Activated CD4-positive, alpha-beta T cell treated with anti-CD3 and anti-CD28 coated beads, Interleukin-2, amount 10 ng/mL, durations not matched to agents 24 days and 14 days (primary cell): ENCODE data around the gene ENKD1. TPM values are rescaled to one million over a fixed set of nuclear protein-coding genes. Genes with fewer than 3 reads are reported as not detected.

ENCODE experiments used
- DNase-seq: peaks from one replicate; pipeline ENCODE4 v3.0.0; 2022
- H3K27ac Mint-ChIP-seq: one replicate; pipeline ENCODE4 v1.8.0; 2022; ENCODE audit warnings: mild to moderate bottlenecking, mixed read lengths
- H3K27me3 Mint-ChIP-seq: one replicate; pipeline ENCODE4 v1.8.0; 2022; ENCODE audit warnings: mixed read lengths
- H3K36me3 Mint-ChIP-seq: one replicate; pipeline ENCODE4 v1.8.0; 2022; ENCODE audit warnings: low read depth, mild to moderate bottlenecking, mixed read lengths
- H3K4me1 Mint-ChIP-seq: one replicate; pipeline ENCODE4 v1.8.0; 2021; ENCODE audit warnings: mixed read lengths
- H3K4me3 Mint-ChIP-seq: one replicate; pipeline ENCODE4 v1.8.0; 2022; ENCODE audit warnings: mild to moderate bottlenecking, moderate library complexity, mixed read lengths
- H3K9me3 Mint-ChIP-seq: one replicate; pipeline ENCODE4 v1.8.0; 2021; ENCODE audit warnings: mixed read lengths
- intact Hi-C: fragments of 100-400 bp; cut with micrococcal nuclease; formaldehyde crosslinking; loops from one replicate; pipeline ENCODE4 v1.15.1; 2023
- total RNA-seq: library from RNA; stranded (reverse); gene quantifications from 2 replicates; pipeline ENCODE4 v1.2.3, GENCODE V29; 2022

Gene ENKD1
- total RNA-seq, 1 donor from 2014 or later, result 13.8 TPM

DNA sequence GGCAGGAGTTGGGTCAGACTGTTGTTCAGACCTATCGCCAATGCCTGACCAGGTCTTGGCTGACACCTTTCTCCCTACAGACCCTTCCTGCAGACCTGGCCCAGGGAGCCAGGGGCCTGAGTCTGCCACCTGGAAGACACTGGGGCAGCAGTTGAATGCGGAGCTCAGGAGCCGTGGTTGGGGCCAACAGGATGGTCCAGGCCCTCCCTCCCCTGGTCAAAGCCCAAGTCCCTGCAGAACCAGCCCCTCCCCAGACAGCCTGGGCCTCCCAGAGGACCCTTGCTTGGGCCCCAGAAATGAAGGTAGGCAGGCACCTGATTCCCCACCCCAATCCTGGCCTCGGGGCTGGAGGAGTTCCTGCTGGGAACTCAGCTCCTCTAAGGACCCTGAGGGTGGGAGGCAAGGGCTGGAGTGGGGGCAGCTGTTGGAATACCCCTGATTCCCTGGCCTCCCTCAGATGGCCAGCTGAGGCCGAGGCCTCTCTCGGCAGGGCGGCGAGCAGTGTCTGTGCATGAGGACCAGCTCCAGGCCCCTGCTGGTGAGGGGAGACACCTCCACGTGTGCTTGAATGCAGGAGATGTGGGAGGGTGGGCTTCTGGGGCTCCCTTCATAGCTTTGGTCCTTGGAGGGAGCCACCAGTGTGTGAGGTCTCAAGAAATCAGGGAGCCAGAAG lies 10.1 kb downstream of the ENKD1 start:
- Mint-ChIP-seq H3K4me1 (peaks cover 17% of the 10 kb centered on the region), H3K36me3 (peaks cover 32% of the 10 kb centered on the region), H3K4me3 (no peak overlapping the region), H3K27ac (no peak overlapping the region), H3K27me3 (no peaks in the 10 kb centered on the region), H3K9me3 (no peaks in the 10 kb centered on the region)
- no peak for DNase-seq
- intact Hi-C loops, result no loop called here

DNA sequence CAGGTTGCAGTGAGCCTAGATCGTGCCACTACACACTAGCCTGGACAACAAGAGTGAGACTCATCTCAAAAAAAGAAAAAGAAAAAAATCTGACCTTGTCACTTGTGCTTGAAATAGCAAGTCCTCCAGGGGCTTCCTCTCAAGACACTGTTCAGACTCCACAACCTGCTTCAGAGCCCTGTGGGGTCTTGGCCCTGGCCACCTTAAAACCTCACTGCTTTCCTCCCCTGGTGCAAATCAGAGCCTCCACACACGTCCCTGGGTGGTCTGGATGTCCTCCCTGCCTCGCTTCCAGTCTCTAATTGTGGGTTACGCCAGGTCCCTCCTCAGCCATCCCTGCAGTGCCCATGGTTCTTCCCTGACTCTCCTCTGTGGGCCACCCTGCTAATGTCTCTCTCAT lies 11.2 kb downstream of the ENKD1 start:
- H3K4me3 Mint-ChIP-seq, result no peak overlapping the region
- H3K27ac Mint-ChIP-seq, result no peak overlapping the region
- H3K36me3 Mint-ChIP-seq, result peaks cover 42% of the 10 kb centered on the region
- intact Hi-C loops, result no loop called here
- peaks cover 16% of the 10 kb centered on the region for H3K4me1 Mint-ChIP-seq
- no peaks in the 10 kb centered on the region for H3K9me3 Mint-ChIP-seq
- DNase-seq, result no peak
- no peaks in the 10 kb centered on the region for H3K27me3 Mint-ChIP-seq

DNA sequence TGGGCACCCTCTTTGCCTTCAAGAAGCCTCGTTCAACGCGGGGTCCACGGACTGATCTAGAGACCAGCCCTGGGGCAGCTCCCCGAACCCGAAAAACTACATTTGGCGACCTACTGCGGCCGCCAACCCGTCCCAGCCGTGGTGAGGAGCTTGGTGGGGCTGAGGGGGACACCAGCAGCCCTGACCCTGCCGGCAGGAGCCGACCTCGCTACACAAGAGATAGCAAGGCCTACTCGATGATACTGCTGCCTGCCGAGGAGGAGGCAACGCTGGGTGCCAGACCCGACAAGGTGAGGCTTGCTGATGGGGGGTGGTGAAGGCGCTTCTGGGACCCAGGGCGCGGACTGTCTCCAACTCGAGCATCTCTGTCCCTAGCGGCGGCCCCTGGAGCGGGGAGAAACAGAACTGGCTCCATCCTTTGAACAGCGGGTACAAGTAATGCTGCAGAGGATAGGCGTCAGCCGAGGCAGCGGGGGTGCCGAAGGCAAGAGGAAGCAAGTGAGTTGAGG lies 12.1 kb downstream of the ENKD1 start:
- Mint-ChIP-seq H3K36me3 (peaks cover 46% of the 10 kb centered on the region), H3K4me1 (peaks cover 17% of the 10 kb centered on the region), H3K27me3 (no peaks in the 10 kb centered on the region), H3K9me3 (no peaks in the 10 kb centered on the region), H3K4me3 (no peak overlapping the region), H3K27ac (no peak overlapping the region)
- intact Hi-C loops, result no loop called here
- DNase-seq, result no peak

DNA sequence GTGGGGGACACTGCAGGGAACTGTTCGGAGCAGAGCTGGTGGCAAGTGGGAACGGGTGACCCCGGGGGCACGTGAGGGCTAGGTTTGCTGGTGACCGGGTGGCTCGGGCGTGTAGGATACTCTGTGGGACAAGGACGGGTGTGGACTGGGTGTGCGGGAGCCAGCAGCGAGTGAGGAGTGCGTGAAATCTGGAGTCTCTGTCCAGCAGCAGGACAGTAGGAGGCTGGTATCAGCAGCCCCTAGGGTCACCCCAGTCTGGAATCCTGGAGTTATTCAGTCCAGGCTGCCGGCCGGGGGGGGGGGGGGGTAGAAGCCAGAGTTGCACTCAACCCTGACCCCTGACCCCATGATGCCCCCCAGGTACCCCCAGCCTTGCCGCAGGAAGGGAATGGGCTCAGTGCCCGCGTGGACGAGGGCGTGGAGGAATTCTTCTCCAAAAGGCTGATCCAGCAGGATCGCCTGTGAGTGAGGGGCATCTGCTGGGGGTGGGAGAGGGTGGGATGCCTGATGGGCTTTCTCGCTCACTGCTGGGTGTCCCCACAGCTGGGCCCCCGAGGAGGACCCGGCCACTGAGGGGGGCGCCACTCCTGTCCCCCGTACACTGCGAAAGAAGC lies 12.7 kb downstream of the ENKD1 start:
- Mint-ChIP-seq H3K4me1 (peaks cover 14% of the 10 kb centered on the region), H3K27ac (no peak overlapping the region), H3K27me3 (no peaks in the 10 kb centered on the region), H3K36me3 (peaks cover 49% of the 10 kb centered on the region), H3K9me3 (no peaks in the 10 kb centered on the region), H3K4me3 (no peak overlapping the region)
- intact Hi-C loops, result no loop called here
- DNase-seq, result no peak

DNA sequence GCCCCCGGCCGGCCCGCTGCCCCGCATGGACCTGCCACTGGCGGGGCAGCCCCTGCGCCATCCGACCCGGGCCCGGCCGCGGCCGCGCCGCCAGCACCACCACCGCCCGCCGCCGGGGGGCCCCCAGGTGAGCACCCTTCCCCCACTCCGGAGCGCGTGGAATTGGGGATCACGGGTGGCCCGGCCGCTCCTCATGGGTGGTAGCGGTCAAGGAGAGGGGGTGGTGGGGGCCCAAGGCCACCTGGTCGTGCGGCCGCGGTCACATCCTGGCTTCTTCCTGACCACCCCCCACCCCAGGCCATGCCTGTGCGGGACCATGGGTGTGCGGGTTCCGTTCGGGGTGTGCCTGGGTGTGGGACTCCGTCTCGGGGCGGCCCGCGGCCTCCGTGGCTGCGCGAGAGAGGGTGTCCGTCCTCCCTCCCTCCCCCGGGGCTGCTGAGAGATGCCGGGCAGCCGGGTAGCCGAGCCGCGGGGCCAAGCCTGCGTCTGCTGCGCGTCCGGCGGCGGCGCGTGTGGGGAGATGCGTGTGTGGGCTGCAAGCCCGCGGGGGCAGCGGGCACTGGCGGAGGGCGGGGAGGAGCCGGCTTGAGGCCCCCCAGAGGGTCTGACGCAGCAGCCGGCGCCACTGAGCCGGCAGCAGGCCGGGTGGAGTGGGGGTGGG lies 13.3 kb downstream of the ENKD1 start:
- peaks cover 54% of the 10 kb centered on the region for H3K36me3 Mint-ChIP-seq

DNA sequence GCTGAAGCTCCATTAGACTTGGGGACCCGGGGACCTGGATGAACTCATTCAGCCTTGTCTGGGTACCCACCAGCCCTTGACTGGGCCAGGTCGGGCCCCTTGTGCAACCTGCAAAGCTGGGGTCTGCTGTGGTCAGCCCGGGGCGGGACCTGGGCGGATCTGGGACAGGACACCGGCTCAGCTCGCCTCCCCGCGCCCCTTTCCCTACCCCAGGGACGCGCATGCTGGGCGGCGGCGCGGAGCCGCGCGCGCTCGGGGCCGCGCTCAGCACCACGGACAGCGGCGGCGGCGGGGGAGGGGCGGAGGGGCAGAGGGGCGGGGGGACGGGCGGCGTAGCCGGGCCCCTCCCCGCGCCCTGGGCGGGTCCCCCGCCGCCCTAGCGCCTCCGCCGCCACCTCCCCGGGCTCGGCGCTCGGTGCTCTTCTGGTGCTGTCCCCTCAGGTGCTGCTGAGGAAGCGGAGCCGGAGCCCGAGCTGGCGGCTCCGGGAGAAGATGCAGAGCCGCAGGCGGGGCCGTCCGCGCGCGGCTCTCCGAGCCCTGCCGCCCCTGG lies 13.9 kb downstream of the ENKD1 start:
- intact Hi-C loops, result no loop called here
- Mint-ChIP-seq H3K27ac (no peak overlapping the region), H3K9me3 (no peaks in the 10 kb centered on the region), H3K36me3 (peaks cover 51% of the 10 kb centered on the region), H3K4me3 (no peak overlapping the region), H3K4me1 (peaks cover 9% of the 10 kb centered on the region), H3K27me3 (no peaks in the 10 kb centered on the region)
- DNase-seq, result peak; percentile 57

More for the DNA sequence above, 13.3 kb downstream of the ENKD1 start:
- intact Hi-C loops, result no loop called here
- no peak overlapping the region for H3K4me3 Mint-ChIP-seq
- H3K27me3 Mint-ChIP-seq, result no peaks in the 10 kb centered on the region
- H3K4me1 Mint-ChIP-seq, result peaks cover 10% of the 10 kb centered on the region
- H3K27ac Mint-ChIP-seq, result no peak overlapping the region
- H3K9me3 Mint-ChIP-seq, result no peaks in the 10 kb centered on the region
- no peak for DNase-seq

DNA sequence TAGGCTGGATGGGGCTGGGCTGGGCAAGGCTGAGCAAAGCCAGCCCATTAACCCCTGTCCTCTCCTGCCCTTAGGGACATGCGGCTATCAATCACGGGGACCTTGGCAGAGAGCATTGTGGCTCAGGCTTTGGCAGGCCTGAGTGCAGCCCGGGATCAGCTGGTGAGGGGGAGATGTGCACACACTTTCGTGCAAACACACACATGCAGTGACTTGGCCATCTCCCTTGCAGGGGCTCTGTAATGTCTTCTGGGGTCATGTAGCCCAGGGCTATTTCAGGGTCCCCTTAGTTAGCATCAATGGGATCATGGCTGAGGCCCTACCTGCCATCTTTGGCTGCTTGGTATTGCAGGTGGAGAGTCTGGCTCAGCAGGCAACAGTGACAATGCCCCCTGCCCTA lies 14.7 kb downstream of the ENKD1 start:
- Mint-ChIP-seq H3K36me3 (peaks cover 54% of the 10 kb centered on the region), H3K9me3 (no peaks in the 10 kb centered on the region), H3K4me1 (peaks cover 12% of the 10 kb centered on the region), H3K27ac (no peak overlapping the region), H3K4me3 (no peak overlapping the region), H3K27me3 (no peaks in the 10 kb centered on the region)
- DNase-seq, result no peak
- intact Hi-C loops, result no loop called here

DNA sequence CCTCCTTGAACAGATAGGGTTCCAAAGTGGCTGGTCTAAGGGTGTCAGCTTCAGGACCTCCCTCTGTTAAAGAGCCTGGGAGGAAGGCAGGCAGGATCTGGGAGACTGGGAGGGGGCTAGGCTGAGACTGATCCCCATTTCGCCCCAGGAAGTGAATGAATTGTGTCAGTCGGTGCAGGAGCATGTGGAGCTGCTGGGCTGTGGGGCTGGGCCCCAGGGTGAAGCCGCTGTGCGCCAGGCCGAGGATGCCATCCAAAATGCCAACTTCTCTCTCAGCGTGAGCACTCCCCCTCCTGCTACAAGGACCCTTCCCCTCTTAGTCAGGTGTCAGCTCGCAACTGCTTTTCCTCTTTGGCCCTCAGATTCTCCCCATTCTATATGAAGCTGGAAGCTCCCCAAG lies 15.5 kb downstream of the ENKD1 start:
- Mint-ChIP-seq H3K4me1 (peaks cover 14% of the 10 kb centered on the region), H3K27me3 (no peaks in the 10 kb centered on the region), H3K27ac (no peak overlapping the region), H3K4me3 (no peak overlapping the region), H3K9me3 (no peaks in the 10 kb centered on the region), H3K36me3 (peaks cover 58% of the 10 kb centered on the region)
- intact Hi-C loops, result no loop called here
- DNase-seq, result no peak

DNA sequence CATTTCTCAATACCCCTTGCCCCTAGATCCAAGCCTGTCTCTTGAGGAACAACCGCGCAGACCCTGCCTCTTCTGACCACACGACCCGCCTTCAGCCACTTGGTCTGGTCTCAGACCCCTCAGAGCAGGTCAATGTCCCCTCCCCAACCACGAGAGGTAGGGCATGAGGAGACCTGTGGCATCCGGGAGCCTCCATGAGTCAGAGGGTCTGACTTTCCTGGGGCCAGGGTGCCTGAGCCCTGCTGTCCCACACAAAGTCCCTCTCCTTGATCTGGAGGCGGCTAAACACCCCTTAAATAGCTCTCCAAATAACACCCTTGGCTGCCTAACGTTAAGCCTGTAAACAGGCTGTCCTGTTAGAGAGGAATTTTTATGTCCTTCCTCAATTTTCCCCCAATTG lies 16.5 kb downstream of the ENKD1 start:
- Mint-ChIP-seq H3K4me3 (no peak overlapping the region), H3K4me1 (peaks cover 16% of the 10 kb centered on the region), H3K27ac (no peak overlapping the region), H3K9me3 (no peaks in the 10 kb centered on the region), H3K36me3 (peaks cover 51% of the 10 kb centered on the region), H3K27me3 (no peaks in the 10 kb centered on the region)
- intact Hi-C loops, result no loop called here
- DNase-seq, result no peak

DNA sequence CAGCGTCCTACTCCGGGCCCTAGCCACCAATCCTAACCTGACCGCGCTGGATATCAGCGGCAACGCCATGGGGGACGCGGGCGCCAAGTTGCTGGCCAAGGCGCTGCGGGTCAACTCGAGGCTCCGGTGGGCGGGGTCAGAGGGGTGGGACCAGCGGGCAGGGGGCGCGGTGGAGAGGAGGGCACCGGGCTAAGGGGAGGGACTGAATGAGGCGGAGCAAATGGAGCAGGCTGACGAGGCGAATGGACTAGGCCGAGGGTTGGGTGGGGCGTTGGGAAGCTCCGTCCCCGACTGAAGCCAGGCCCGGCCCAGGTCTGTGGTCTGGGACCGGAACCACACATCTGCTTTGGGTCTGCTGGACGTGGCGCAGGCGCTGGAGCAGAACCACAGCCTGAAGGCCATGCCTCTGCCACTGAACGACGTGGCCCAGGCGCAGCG lies 17.0 kb downstream of the ENKD1 start:
- peaks cover 17% of the 10 kb centered on the region for H3K4me1 Mint-ChIP-seq
- H3K4me3 Mint-ChIP-seq, result no peak overlapping the region
- H3K36me3 Mint-ChIP-seq, result peaks cover 47% of the 10 kb centered on the region
- H3K27me3 Mint-ChIP-seq, result no peaks in the 10 kb centered on the region
- DNase-seq, result no peak
- H3K27ac Mint-ChIP-seq, result no peak overlapping the region
- H3K9me3 Mint-ChIP-seq, result no peaks in the 10 kb centered on the region
- intact Hi-C loops, result no loop called here

DNA sequence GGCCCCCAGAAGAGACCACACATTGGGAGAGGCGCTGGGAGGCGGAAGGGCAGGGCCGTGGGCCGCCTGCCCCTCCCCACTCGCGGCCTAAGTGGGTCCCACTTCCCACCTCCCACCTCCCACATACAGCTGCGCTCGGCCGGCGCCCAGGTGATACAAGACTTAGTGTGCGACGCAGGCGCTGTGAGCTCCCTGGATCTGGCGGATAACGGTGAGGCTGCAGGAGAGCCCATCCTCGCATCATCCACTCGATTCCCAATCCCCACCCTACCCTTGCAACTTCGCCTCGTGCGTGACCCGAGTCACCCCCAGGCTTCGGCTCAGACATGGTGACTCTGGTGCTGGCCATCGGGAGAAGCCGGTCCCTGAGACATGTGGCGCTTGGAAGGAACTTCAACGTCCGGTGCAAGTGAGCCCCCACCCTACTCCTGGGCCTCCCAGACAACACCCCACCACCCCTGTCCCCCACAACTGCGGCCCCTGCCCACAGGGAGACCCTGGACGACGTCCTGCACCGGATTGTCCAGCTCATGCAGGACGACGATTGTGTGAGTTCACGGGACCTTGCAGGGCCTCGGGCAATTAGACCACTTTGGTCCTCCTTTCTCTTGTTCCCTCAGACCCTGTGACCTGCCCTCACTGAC lies 17.7 kb downstream of the ENKD1 start:
- Mint-ChIP-seq H3K36me3 (peaks cover 45% of the 10 kb centered on the region), H3K27ac (no peak overlapping the region), H3K27me3 (no peaks in the 10 kb centered on the region), H3K4me1 (peaks cover 21% of the 10 kb centered on the region), H3K4me3 (no peak overlapping the region), H3K9me3 (no peaks in the 10 kb centered on the region)
- DNase-seq, result no peak
- intact Hi-C loops, result no loop called here

DNA sequence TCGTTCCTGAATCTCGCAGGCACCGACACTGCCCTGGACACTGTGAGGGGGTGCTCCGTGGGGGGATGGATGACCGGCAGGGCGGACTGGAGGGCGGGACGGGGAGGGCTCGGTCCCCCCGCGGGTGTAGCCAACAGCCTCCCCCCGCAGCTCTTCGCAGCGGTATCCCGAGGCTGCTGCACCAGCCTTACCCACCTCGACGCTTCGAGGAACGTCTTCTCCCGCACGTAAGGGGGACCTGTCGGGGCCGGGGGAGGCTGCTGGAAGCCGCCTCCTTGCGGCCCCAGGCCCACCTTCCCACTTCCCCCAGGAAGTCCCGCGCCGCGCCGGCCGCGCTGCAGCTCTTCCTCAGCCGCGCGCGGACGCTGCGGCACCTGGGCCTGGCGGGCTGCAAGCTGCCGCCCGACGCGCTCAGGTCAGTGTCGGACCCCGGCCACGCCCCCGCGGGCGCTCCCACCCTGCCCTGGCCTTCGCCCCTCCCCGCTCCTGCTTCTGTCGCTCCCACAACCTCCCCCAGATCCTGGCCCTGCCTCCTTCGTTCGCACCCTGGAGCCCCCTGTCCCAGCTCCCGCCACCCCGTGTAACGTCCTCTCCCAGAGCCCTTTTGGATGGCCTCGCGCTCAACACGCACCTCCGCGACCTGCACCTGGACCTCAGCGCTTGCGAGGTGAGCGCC lies 18.3 kb downstream of the ENKD1 start:
- Mint-ChIP-seq H3K27me3 (no peaks in the 10 kb centered on the region), H3K27ac (no peak overlapping the region), H3K4me1 (peaks cover 23% of the 10 kb centered on the region), H3K4me3 (no peak overlapping the region), H3K36me3 (peaks cover 43% of the 10 kb centered on the region), H3K9me3 (no peaks in the 10 kb centered on the region)
- intact Hi-C loops, result no loop called here
- no peak for DNase-seq

DNA sequence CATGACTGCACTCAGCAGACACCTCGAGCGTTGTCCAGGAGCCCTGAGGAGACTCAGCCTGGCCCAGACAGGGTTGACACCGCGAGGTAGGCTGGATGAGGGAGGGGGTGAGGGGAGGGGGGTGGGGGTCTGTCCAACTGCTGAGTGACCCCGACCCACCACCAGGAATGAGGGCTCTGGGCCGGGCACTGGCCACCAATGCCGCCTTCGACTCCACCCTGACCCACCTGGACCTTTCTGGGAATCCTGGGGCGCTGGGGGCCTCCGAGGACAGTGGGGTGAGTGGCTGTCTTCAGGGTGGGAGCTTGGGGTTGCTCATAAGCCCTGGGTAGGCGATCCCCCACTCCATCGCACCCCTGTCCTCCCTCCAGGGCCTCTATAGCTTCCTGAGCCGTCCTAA lies 18.9 kb downstream of the ENKD1 start:
- DNase-seq, result no peak
- Mint-ChIP-seq H3K4me3 (no peak overlapping the region), H3K4me1 (peaks cover 23% of the 10 kb centered on the region), H3K27ac (no peak overlapping the region), H3K9me3 (no peaks in the 10 kb centered on the region), H3K27me3 (no peaks in the 10 kb centered on the region), H3K36me3 (peaks cover 43% of the 10 kb centered on the region)
- intact Hi-C loops, result no loop called here
